Pancreas (tissue), 10 donors: ENCODE measurements around the gene SFN. TPM values are rescaled to one million over a fixed set of nuclear protein-coding genes. Genes with fewer than 3 reads are reported as not detected.

Experiments used
- ATAC-seq, 4 donors: fragments of 200-7000 bp; cut with Tn5 transposase; one replicate each; pipeline versions ENCODE4 v1.8.0 to v1.9.1; 2020; ENCODE audit warnings: mild to moderate bottlenecking in 4 of 4, moderate library complexity in 4 of 4
- DNase-seq, 6 donors: peaks; one replicate each; pipeline ENCODE4 v3.0.0-alpha.2; 2020
- FAIRE-seq: peaks from 2 replicates; lab custom pipeline; 2012; peaks lifted over from hg19 to GRCh38; lab: Jason Lieb, UNC
- H3K27ac ChIP-seq, 4 donors: fragments of 200-600 bp; sonication (generic); 1 replicate in 3 of 4; 2 replicates in 1 of 4; pipeline versions ENCODE4 v1.5.0 to v1.8.0; 2020
- H3K27me3 ChIP-seq, 4 donors: fragments of 200-600 bp; one replicate each; pipeline ENCODE4 v1.8.0; 2021
- H3K36me3 ChIP-seq, 3 donors: fragments of 200-600 bp; sonication (generic) in 1 of 3; one replicate each; pipeline versions ENCODE4 v1.5.0 to v1.8.0; 2020 to 2021
- H3K4me1 ChIP-seq, 3 donors: fragments of 200-600 bp; one replicate each; pipeline ENCODE4 v1.8.0; 2021
- H3K4me3 ChIP-seq, 4 donors: fragments of 200-600 bp; sonication (generic) in 2 of 4; one replicate each; pipeline versions ENCODE4 v1.5.0 to v1.8.0; 2020 to 2021
- H3K9me3 ChIP-seq, 4 donors: fragments of 200-600 bp; one replicate each; pipeline ENCODE4 v1.8.0; 2021
- WGBS, 2 donors: extraction: QIAGEN DNeasy Blood & Tissue Kit; methylation state at CpG; one replicate each; pipeline ENCODE4 v1.1.7; 2013; 5-methylcytosine and 5-hydroxymethylcytosine counted together
- intact Hi-C, 3 donors: fragments of 100-400 bp; cut with DNase I; formaldehyde crosslinking; loops; one replicate each; pipeline versions ENCODE4 v1.11.1 to v1.14.2; 2022
- polyA plus RNA-seq, 2 donors: library from polyadenylated mRNA; stranded (reverse); fragments of 200-250 nt; gene quantifications; one replicate each; pipeline ENCODE4 v1.2.3, GENCODE V29; 2013
- total RNA-seq, 6 donors: library from RNA; stranded (reverse); fragmentation: NEBNext Ultra II Directional in 4 of 6; extraction: Animal tissue kit (Norgen Biotek cat#: 25700) in 4 of 6; gene quantifications; one replicate each; pipeline versions ENCODE4 v1.2.1 to v1.2.4, GENCODE V29; 2021 to 2023
- TF ChIP-seq, protein P1 (sequence below), 4 donors: fragments of 200-600 bp; sonication (generic) in 3 of 4; IDR thresholded peaks; one replicate each; pipeline versions ENCODE4 v1.5.0 to v1.8.0; 2021; ENCODE audit warnings: antibody characterized with exemption in 4 of 4
- donor health status: healthy with polysubstance abuse.
- donor health status: DM: no; HTN: no; CAD: no; lungs with moderate emphysema.
- donor health status: DM: no; HTN: no; CAD: no.
- donor health status: control.
- donor health status: control.
- donor health status: Bipolar disorder and iron deficiency.
- donor health status: DM: yes; HTN: yes; CAD: no.
- donor health status: DM: no; HTN: no; CAD: no.
- donor health status: DM: no; HTN: no; CAD: no.
- donor health status: DM: yes; HTN: yes; CAD: no.

Gene SFN
- total and polyA plus RNA-seq, 8 donors = 0.28 to 1.8 (median 0.77) TPM; not detected in 1

DNA sequence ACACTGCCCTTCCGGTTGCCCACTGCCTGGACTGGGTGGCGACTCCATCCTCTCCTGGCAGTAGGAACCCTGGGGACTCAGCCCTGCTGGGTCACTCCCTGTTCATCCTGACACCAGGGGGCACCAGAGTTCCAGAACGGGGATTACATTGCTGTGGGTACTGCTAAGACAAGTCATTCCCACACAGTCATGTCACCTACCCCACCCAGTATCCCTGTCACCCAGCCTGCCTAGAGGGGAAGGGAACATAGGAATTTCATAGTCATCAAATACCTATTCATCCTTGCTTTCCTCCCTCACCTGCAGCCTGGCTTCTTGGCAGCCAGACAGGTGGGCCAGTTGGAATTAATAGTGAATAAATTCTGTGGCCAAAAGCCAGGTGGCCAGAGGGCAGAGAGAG, 9.8 kb upstream of the SFN start:
- no peak overlapping the region for H3K27ac ChIP-seq
- intact Hi-C loops = no loop called here
- 13 to 21% methylated on average over 3 of the region's 3 CpGs for WGBS, 2 donors
- no peaks in the 10 kb centered on the region for H3K27me3 ChIP-seq
- peak; percentile 81 to 91 (median 88) for ATAC-seq
- no peak for FAIRE-seq
- no peak overlapping the region for H3K4me3 ChIP-seq
- peaks cover 5 to 16% (median 12%) of the 10 kb centered on the region in 3 donors for H3K36me3 ChIP-seq
- TF ChIP-seq, protein P1, sequence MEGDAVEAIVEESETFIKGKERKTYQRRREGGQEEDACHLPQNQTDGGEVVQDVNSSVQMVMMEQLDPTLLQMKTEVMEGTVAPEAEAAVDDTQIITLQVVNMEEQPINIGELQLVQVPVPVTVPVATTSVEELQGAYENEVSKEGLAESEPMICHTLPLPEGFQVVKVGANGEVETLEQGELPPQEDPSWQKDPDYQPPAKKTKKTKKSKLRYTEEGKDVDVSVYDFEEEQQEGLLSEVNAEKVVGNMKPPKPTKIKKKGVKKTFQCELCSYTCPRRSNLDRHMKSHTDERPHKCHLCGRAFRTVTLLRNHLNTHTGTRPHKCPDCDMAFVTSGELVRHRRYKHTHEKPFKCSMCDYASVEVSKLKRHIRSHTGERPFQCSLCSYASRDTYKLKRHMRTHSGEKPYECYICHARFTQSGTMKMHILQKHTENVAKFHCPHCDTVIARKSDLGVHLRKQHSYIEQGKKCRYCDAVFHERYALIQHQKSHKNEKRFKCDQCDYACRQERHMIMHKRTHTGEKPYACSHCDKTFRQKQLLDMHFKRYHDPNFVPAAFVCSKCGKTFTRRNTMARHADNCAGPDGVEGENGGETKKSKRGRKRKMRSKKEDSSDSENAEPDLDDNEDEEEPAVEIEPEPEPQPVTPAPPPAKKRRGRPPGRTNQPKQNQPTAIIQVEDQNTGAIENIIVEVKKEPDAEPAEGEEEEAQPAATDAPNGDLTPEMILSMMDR (IDR thresholded peaks at IDR 0.05) = peak; percentile 47 to 75 (median 68)
- H3K4me1 ChIP-seq = no peaks in the 10 kb centered on the region
- DNase-seq = peak; percentile 73 to 93 (median 88)
- no peaks in the 10 kb centered on the region for H3K9me3 ChIP-seq

DNA sequence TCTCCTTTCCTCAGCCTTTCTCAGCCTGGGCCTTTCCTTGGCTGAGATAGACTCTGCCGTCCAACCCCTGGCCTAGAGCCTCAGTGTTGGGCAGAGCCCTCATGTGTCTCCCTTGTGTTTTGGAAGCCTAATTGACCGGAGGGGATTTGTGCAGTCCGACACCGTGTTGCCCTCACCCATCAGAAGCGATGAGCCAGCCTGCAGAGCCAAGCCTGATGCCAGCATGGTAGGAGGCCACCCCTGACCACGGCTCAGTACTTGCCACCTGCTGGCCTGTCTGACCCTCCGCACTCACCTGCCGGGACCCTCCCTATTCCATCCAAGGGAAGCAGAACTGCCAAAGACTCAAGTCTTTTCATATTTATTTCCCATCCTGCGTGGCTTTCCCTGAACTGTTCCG, 9.3 kb upstream of the SFN start:
- H3K27me3 ChIP-seq = no peaks in the 10 kb centered on the region
- 95% methylated on average over 10 of the region's 10 CpGs for WGBS, 2 donors
- peaks cover 5 to 16% (median 12%) of the 10 kb centered on the region in 3 donors for H3K36me3 ChIP-seq
- FAIRE-seq (no peak), ATAC-seq (no peak), DNase-seq (no peak)
- intact Hi-C loops = no loop called here
- TF ChIP-seq, protein P1 (IDR thresholded peaks at IDR 0.05) = no peak
- no peaks in the 10 kb centered on the region for H3K4me1 ChIP-seq
- no peak overlapping the region for H3K27ac ChIP-seq
- no peak overlapping the region for H3K4me3 ChIP-seq
- H3K9me3 ChIP-seq = no peaks in the 10 kb centered on the region

DNA sequence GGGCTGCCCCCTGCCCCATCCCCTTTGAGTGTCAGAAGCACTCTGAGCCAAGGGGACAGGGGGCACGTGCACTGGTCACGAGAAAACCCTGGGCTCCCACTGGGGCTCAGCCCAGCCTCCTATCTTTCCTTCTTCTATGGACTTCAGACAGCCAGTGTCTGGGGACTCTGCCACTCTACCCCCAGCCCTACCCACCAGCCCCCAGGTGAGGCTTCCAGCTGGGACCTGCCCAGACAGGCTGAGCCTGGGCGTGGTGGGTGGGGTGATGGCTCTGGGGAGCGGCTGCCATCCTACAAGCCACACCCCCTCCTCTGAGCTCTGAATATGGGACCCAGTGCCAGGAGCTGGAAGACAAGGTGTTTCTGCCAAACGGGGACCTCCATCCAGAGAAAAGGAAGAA, 8.0 kb upstream of the SFN start:
- TF ChIP-seq, protein P1 (IDR thresholded peaks at IDR 0.05) = no peak
- Histone ChIP-seq H3K4me3 (no peak overlapping the region), H3K36me3 (peaks cover 5 to 16% (median 7%) of the 10 kb centered on the region in 3 donors), H3K4me1 (no peaks in the 10 kb centered on the region), H3K9me3 (no peaks in the 10 kb centered on the region), H3K27ac (no peak overlapping the region), H3K27me3 (no peaks in the 10 kb centered on the region)
- intact Hi-C loops = no loop called here
- FAIRE-seq (no peak), DNase-seq (no peak), ATAC-seq (no peak)
- whole genome bisulfite sequencing, 2 donors = 95 to 97% methylated on average over 5 of the region's 5 CpGs

DNA sequence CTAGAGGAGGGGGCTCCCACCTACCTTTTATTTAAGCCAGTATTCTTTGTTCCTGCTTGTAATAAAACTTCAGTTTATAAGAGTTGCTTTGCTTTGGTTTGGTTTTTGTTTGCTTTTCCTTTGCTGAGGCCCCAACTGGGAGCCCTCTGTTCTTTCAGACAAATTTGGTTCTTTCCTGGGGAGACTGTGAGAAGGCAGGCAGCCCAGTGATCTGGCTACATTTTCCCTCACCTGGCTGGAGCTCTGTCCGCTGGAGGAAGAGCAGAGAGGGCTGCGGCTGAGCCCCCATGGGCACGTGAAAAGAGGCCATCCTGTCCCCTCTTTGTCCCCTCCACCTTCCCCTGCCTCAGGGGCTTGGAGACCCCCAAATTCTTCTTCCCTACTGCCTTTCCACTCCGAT, 7.3 kb upstream of the SFN start:
- Histone ChIP-seq H3K27ac (no peak overlapping the region), H3K36me3 (peaks cover 5 to 10% (median 7%) of the 10 kb centered on the region in 3 donors), H3K27me3 (no peaks in the 10 kb centered on the region), H3K9me3 (no peaks in the 10 kb centered on the region), H3K4me3 (no peak overlapping the region), H3K4me1 (no peaks in the 10 kb centered on the region)
- ATAC-seq = no peak
- no peak for FAIRE-seq
- no peak for DNase-seq
- intact Hi-C loops = no loop called here
- WGBS, 2 donors = 93 to 97% methylated on average over 4 of the region's 4 CpGs
- TF ChIP-seq, protein P1 (IDR thresholded peaks at IDR 0.05) = no peak

DNA sequence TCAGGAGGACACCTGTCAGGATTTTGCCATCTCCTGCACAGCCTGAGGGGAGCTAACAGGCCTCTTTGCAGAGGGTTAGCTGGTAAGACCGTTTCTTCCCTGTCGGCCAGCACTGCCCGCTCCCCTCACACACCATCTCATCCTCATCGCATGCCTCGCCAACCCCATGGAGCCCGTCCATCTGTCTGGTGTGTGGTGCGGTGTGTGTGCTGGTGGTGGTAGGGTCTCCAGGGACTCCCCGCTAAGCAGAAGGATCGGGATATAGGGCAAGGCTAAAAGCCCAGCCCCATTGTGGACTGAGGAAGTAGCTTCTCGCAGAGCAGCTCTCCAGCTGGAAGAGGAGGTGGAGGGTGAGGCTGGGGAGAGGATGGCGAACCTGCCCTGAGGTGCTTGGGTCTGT, 6.8 kb upstream of the SFN start:
- Histone ChIP-seq H3K27ac (no peak overlapping the region), H3K4me1 (no peaks in the 10 kb centered on the region), H3K27me3 (no peaks in the 10 kb centered on the region), H3K36me3 (peaks cover 5 to 6% (median 5%) of the 10 kb centered on the region in 3 donors), H3K9me3 (no peaks in the 10 kb centered on the region), H3K4me3 (no peak overlapping the region)
- TF ChIP-seq, protein P1 (IDR thresholded peaks at IDR 0.05) = no peak
- DNase-seq (no peak), FAIRE-seq (no peak), ATAC-seq (no peak)
- WGBS, 2 donors = 94 to 96% methylated on average over 11 of the region's 11 CpGs
- intact Hi-C loops = no loop called here
